Left renal cortex interstitium (tissue), 4 donors: ENCODE measurements around the gene PBX3. TPM values are rescaled to one million over a fixed set of nuclear protein-coding genes. Genes with fewer than 3 reads are reported as not detected.

ENCODE experiments used
- DNase-seq, 4 donors: peaks; one replicate each; pipeline ENCODE4 v3.0.0-alpha.2; 2013; ENCODE audit warnings: low read depth in 4 of 4, low spot score in 2 of 4, missing footprints in 1 of 4
- polyA plus RNA-seq, 4 donors: library from polyadenylated mRNA; unstranded; fragments of 120-200 nt; gene quantifications; one replicate each; pipeline ENCODE4 v1.2.1, GENCODE V29; 2013; ENCODE audit not compliant: insufficient read length in 4 of 4

PBX3 gene
- polyA plus RNA-seq, 4 donors = 27.0 to 30.7 (median 28.9) TPM

- DNase-seq = no peak
Measured at GRCh38 chr9:125990186-125990792, 243.1 kb downstream of the PBX3 start.

DNA sequence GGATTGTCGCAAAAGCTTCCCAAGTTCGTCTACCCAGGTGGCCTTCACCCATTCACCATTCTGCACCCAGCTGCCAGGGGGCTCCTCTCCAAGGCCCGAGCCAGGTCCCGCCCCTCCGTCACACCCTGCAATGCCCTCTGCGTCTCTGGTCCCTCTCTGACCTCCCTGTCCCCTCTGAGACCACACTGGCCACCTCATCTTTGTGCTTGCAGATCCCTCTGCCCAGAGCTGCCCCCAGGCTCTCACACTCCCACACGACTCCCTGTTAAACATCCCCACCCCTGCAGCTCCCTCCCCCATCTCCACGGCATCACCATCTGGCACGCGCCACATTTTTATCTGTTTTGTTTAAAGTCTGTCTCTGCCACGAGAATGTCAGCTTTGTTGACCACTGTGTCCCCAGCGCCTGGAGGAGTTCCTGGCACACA is 243.6 kb downstream of the PBX3 start:
- DNase-seq = no peak

GRCh38 chr9:125991886-125992529 is 244.8 kb downstream of the PBX3 start:
- DNase-seq = no peak

GRCh38 chr9:125992557-125992956 is 245.4 kb downstream of the PBX3 start:
- no peak for DNase-seq

- no peak for DNase-seq
Measured at GRCh38 chr9:125993466-125993865, 246.3 kb downstream of the PBX3 start.

DNA sequence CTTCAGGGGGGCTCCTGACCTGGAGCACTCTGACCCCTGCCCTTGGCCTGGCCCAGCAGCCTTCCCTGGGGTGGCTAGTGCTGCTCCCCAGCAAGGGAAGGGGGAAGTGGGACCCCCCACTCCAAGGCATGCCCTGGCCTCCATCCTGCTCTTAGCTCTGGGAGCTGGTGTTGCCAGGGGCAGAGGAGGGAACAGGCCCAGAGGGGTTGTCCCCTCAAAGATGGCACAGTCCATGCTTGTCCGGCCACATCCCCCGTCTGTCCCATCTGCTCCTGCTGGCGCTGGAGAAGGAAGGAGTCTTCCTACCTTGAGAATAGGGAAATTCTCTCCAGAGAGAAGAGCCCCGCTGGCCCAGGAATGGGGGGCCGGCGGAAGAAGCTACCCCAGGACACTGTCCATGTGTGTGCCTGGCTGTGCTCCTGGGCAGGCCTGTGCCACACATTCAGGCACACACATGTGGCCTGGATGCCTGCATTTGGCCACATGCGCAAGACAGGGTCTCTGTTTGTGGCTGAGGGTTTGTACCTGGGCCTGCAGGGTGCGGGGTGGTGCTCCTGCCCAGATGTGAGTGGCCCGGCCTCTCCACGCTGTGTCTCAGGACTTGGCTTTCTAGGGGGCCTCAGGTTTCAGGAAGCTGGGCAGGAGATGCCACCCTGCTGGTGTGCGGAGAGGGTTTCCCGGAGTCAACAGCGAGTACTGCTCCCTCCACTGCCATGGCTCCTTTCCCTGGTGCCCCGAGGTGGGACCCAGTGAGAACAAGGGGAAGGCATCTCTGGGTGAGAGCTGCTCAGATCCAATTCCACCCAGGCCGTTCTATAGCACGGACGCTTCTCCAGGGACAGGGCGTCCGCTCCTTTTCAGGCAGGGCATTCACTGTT is 247.1 kb downstream of the PBX3 start:
- DNase-seq = no peak

GRCh38 chr9:125995006-125995405 is 247.8 kb downstream of the PBX3 start:
- no peak for DNase-seq

- no peak for DNase-seq
Measured at GRCh38 chr9:125995706-125996105, 248.5 kb downstream of the PBX3 start.

GRCh38 chr9:125996791-125997190 is 249.6 kb downstream of the PBX3 start:
- no peak for DNase-seq

GRCh38 chr9:125997196-125997823 is 250.1 kb downstream of the PBX3 start:
- no peak for DNase-seq

DNA sequence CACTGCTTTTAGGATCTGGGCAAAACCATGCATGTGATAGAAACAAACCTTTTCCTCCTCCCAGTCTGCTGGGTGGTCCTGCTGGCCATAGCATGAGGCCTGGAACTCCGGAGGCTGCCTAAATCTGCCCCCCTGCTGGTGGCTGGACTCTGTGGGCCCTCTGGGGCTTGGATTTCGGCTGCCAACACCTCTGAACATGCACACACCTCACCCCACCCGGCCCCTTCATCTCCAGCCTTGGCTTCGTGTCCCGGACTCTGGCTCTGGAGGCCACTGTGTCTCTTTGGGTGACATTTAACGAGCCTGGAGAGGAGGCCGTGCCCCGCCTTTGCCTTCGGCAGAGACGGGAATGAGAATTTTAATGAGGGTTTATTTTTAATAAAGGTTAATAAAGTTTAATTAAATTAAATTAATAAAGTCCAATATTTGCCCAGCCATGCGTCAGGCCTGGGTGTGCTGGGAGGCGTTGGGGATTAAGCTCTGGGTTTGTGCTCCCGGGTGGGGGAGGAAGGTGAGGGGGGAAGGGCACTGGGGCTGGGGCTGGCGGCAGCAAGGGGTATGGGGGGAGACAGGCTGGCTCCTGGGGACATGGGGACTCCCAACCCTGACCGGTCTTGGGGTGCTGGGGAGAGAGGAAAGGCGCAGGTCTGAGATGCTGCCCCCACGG is 251.8 kb downstream of the PBX3 start:
- DNase-seq = no peak

- DNase-seq = no peak
Measured at GRCh38 chr9:125999504-125999881, 252.3 kb downstream of the PBX3 start.

GRCh38 chr9:126000256-126000655 is 253.1 kb downstream of the PBX3 start:
- no peak for DNase-seq

- no peak for DNase-seq
Measured at GRCh38 chr9:126000731-126001580, 253.8 kb downstream of the PBX3 start.

DNA sequence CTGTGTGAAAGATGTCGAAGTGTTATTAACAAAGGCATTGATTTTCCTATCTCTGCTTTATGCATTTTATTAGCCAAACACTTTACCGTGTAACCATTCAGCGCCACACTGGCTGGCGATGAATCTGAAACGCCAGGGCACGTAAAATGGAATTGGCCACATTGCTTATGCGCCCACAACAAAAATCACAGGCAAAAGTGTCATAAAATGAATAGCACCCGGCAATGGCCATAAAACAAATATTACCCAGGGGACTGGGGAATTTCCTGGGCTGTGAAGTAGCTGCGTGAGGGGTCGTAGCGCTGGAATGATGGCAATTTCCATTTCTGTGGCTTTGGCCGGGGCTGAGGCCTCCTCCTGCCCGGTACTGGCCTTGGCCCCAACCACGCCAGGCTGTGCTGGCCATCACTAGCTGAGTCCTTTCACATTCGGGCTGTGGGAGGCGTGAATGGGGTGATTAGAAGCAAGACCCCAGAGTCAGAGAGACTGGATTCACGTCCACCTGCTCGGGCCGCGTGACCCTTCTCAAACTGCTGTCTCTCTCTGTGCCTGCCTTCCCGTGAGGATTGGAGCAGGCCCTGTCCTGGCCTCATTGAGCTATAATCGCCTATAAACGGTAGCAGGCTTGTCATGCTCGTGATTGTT is 254.5 kb downstream of the PBX3 start:
- DNase-seq = no peak

GRCh38 chr9:126002476-126003350 is 255.5 kb downstream of the PBX3 start:
- DNase-seq = no peak

- DNase-seq = no peak
Measured at GRCh38 chr9:126009047-126009446, 261.9 kb downstream of the PBX3 start.

- no peak for DNase-seq
Measured at GRCh38 chr9:126014726-126015125, 267.6 kb downstream of the PBX3 start.
